Loucy (cell line): Measurements from ENCODE around the gene OFD1.

Experiments
- EZH2phosphoT487 ChIP-seq: fragments of 200-600 bp; IDR thresholded peaks from 2 replicates; pipeline ENCODE4 v1.6.1; 2018; ENCODE audit warnings: antibody characterized with exemption, mild to moderate bottlenecking, moderate library complexity, borderline replicate concordance
- TF ChIP-seq, protein P1 (sequence below): fragments of 200-600 bp; sonication (generic); conservative IDR thresholded peaks from 2 replicates; pipeline ENCODE4 v1.5.1; 2014; ENCODE audit warnings: mild to moderate bottlenecking, antibody characterized with exemption, low read length

DNA sequence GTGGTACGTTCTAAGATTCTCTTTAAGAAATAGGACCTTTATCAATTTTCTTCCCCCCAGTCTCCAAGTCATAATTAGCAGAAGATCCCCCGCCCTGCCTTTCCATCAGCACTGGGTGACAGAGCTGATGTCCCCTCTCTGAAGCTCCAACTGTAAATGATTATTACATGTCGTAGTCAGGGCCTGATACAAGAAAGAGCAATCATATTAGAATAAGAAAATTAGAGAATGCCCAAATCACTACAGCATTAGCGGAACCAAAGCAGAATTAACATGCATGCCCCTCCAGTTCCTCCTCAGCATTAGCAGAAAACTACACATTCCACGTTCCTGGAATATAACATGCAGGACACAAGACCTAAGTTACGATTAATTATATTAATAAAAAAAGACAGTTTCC, 81.6 kb downstream of the OFD1 start:
- TF ChIP-seq, protein P1, sequence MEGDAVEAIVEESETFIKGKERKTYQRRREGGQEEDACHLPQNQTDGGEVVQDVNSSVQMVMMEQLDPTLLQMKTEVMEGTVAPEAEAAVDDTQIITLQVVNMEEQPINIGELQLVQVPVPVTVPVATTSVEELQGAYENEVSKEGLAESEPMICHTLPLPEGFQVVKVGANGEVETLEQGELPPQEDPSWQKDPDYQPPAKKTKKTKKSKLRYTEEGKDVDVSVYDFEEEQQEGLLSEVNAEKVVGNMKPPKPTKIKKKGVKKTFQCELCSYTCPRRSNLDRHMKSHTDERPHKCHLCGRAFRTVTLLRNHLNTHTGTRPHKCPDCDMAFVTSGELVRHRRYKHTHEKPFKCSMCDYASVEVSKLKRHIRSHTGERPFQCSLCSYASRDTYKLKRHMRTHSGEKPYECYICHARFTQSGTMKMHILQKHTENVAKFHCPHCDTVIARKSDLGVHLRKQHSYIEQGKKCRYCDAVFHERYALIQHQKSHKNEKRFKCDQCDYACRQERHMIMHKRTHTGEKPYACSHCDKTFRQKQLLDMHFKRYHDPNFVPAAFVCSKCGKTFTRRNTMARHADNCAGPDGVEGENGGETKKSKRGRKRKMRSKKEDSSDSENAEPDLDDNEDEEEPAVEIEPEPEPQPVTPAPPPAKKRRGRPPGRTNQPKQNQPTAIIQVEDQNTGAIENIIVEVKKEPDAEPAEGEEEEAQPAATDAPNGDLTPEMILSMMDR: no peak
- no peak for TF ChIP-seq EZH2phosphoT487
